Measurements from ENCODE around the gene GOLGA1.
"Not testable (repeated sequence)": the region's sequence is repeated elsewhere in the genome, so short reads cannot be mapped to it uniquely, and the experiment has no call there.

Gene GOLGA1

GRCh38 chr9:124941679-124942561 lies 1.0 kb upstream of the GOLGA1 start:
- peak; percentile 30 to 52 for DNase-seq (ENCODE audit: low read depth in 2 of 2)

- no peak for DNase-seq (ENCODE audit: low read depth in 2 of 2)
These were observed 376 bp downstream of the GOLGA1 start for GRCh38 chr9:124940521-124940893.

GRCh38 chr9:124939944-124940343 lies 939 bp downstream of the GOLGA1 start:
- DNase-seq (ENCODE audit: low read depth in 2 of 2), result no peak

GRCh38 chr9:124934290-124934689 lies 6.6 kb downstream of the GOLGA1 start:
- DNase-seq (ENCODE audit: low read depth in 2 of 2), result no peak

- DNase-seq (ENCODE audit: low read depth in 2 of 2), result no peak
These were observed 8.6 kb downstream of the GOLGA1 start for GRCh38 chr9:124932333-124932732.

GRCh38 chr9:124929464-124929863 lies 11.4 kb downstream of the GOLGA1 start:
- DNase-seq (ENCODE audit: low read depth in 2 of 2), result no peak

GRCh38 chr9:124928116-124928515 lies 12.8 kb downstream of the GOLGA1 start:
- DNase-seq (ENCODE audit: low read depth in 2 of 2), result no peak

- not testable (repeated sequence) for DNase-seq (ENCODE audit: low read depth in 2 of 2)
These were observed 20.5 kb downstream of the GOLGA1 start for GRCh38 chr9:124920394-124920793.

- no peak for DNase-seq (ENCODE audit: low read depth in 2 of 2)
These were observed 26.0 kb downstream of the GOLGA1 start for GRCh38 chr9:124914753-124915405.

GRCh38 chr9:124913378-124913777 lies 27.5 kb downstream of the GOLGA1 start:
- DNase-seq (ENCODE audit: low read depth in 2 of 2), result no peak

GRCh38 chr9:124911766-124912165 lies 29.1 kb downstream of the GOLGA1 start:
- no peak for DNase-seq (ENCODE audit: low read depth in 2 of 2)

- DNase-seq (ENCODE audit: low read depth in 2 of 2), result no peak
These were observed 32.8 kb downstream of the GOLGA1 start for GRCh38 chr9:124908098-124908497.

- no peak for DNase-seq (ENCODE audit: low read depth in 2 of 2)
These were observed 33.9 kb downstream of the GOLGA1 start for GRCh38 chr9:124906966-124907365.

- no peak for DNase-seq (ENCODE audit: low read depth in 2 of 2)
These were observed 41.0 kb downstream of the GOLGA1 start for GRCh38 chr9:124899845-124900244.

GRCh38 chr9:124897570-124898460 lies 43.1 kb downstream of the GOLGA1 start:
- no peak for DNase-seq (ENCODE audit: low read depth in 2 of 2)

GRCh38 chr9:124894741-124895170 lies 46.1 kb downstream of the GOLGA1 start:
- DNase-seq (ENCODE audit: low read depth in 2 of 2), result no peak

GRCh38 chr9:124894035-124894740 lies 46.7 kb downstream of the GOLGA1 start:
- DNase-seq (ENCODE audit: low read depth in 2 of 2), result no peak

GRCh38 chr9:124890179-124890578 lies 50.7 kb downstream of the GOLGA1 start:
- DNase-seq (ENCODE audit: low read depth in 2 of 2), result no peak

GRCh38 chr9:124889006-124889405 lies 51.9 kb downstream of the GOLGA1 start:
- DNase-seq (ENCODE audit: low read depth in 2 of 2), result no peak

- no peak for DNase-seq (ENCODE audit: low read depth in 2 of 2)
These were observed 53.1 kb downstream of the GOLGA1 start for GRCh38 chr9:124887832-124888231.

- DNase-seq (ENCODE audit: low read depth in 2 of 2), result no peak
These were observed 53.9 kb downstream of the GOLGA1 start for GRCh38 chr9:124886866-124887492.
